ENCODE data around the gene AATF.

Gene AATF

DNA sequence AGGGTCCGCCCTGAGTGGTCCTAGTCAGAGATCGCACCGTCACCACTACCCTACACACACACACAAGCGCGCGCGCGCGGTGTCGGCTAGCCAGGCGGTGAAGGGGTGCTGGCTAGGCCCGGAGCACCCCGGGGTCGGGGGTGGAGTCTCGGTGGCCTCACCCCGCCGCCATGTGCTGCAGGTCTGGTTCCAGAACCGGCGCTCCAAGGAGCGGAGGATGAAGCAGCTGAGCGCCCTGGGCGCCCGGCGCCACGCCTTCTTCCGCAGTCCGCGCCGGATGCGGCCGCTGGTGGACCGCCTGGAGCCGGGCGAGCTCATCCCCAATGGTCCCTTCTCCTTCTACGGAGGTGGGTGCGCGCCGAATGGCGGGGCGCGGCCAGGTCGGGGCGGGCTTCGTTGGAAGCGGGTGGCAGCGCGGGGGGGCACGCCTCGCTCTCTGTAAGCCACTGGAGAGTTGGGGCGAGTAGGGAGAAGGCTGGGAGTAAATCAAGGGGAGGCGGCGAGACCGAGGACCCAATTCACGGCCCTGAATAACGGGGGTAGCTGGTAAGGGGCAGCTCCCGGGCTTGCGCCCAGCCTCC, 6.6 kb upstream of the AATF start:
- no peak for DNase-seq

DNA sequence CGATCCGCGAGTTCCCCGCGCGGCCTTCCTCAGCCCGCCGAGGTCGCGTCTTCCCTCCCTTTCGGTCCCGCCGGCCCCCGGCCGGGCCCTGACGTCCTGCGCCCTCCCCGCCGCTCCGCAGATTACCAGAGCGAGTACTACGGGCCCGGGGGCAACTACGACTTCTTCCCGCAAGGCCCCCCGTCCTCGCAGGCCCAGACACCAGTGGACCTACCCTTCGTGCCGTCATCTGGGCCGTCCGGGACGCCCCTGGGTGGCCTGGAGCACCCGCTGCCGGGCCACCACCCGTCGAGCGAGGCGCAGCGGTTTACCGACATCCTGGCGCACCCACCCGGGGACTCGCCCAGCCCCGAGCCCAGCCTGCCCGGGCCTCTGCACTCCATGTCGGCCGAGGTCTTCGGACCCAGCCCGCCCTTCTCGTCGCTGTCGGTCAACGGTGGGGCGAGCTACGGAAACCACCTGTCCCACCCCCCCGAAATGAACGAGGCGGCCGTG, 6.1 kb upstream of the AATF start:
- no peak for DNase-seq

DNA sequence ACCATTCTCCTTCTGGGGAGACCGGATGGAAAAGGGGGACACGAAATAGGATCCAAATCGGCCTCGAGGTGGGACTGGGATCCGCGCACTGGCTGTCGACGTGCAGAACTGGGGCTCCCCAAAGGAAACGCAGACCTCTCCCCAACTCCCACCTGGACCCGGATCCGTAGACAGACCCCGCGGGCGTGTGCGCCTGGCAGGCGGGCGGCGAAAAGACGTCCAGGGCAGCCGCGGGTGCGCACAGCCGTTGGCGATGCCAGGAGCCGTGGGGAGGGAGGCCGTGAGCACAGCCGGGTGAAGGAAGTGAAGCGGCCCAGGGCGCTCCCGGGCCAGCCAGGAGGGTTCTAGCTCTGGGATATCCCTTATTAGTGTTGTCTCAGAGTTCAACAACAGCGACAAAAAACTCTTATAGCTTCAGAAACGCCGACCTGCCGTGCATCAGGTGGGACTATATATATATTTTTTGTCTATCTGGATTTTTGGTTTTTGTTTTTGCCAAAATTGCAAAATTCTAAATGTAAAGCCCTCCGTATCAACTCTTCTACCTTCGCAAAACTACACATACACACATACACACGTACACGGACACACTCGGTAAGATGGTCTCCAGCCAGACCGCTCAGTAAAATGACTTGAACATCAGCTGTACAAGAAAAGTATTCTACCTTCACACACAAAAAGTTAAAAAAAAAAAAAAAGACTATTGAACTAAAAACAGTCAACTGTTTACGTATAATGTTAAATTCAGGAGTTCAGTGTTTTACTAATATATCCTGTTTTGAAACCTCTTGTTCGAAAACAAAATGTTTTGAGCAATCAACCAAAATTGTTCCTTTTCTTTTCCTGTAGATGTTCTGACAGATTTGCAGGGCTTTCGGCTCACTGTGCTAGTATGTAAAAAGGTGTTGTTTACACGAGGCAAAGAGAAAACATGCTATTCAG, 5.2 kb upstream of the AATF start:
- no peak for DNase-seq

DNA sequence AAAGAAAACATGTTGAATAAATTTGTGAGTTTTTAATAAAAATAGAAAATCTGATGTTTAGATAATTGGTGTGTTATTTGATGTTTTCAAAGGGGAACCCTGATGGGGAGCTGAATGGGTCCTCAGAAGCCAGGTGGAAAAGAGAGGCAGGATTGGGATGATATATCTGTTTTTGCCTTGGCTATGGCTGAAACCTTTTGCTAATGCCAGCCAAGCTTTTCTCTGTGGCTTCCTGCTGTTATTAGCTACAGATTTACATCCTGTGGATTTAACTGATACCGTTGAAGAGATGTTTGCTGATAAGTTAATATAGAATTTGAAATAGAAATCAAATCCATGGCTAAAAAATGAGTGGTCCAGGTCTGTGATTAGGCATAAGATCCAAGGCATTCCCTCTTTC, 4.2 kb upstream of the AATF start:
- no peak for DNase-seq

DNA sequence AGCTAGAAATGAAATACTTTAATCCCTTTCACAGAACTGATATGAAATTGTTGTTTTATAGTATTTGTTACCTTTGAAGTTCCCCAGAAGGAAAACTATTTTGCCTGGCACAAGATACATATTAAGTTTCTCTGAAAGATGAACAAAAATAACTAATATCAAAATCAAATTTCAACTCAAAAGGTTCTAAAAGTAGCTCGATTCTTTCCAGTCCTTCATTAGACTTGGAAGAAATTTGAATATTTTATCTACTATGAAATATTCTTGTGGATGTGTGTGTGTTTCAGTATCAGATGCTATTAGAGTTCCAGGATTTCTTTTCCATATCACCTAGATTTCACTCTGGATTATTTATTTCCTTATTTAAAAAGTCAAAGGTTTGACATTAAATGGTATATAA, 3.6 kb upstream of the AATF start:
- no peak for DNase-seq

DNA sequence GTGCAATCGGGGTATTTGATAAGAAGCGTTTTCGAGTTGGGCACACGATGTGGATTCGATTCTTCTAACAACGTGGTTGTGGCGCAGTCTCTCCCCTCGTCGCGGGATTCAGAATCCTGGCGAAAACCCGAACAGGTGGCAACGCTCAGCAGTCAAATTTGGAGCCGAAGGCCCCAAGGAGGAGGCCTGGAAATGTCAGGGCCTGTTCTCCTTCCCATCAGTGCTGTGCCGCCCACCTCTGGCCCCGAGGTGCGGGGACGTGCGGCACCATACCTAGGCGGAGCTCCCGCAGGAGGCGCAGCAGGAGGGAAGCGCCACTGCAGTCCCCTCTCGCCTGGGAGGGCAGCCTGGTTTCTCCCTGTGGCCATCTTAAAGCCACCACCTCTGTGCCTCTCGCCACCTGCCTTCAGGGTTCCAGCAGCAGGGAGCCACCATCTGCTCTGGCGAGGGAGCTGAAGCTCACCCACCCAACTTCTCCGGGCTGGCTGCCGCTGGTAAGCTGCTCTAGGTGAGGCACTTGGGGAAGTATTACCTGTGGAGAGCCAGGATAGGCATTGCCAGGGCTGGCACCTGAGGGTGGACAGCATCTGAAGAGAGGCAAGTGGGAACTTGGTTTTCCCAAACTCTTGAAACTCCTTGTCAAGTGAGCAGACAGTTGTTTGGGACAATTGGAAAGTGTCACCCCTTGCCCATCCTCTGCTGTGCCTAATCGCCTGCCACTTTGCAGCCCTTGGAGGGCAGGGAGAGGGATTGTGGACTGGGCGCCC, 2.6 kb upstream of the AATF start:
- DNase-seq = no peak

DNA sequence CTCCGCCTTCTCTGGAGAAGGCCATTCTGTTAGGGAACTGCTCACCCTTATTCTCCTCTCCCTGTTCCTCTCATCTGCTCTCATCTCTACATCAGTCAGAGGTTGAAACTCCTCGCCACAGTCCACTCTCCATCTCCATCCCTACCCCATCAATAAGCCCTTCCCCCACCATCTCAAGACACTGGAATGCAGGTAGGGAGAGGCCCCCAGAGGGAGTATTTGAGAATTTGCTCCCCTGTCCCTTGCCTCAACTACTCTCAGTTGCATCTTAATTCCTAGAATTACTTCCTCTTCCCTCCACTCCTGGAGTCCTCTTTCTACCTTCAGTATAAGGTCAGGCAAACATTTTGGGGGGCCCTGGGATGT, 2.0 kb upstream of the AATF start:
- no peak for DNase-seq

DNA sequence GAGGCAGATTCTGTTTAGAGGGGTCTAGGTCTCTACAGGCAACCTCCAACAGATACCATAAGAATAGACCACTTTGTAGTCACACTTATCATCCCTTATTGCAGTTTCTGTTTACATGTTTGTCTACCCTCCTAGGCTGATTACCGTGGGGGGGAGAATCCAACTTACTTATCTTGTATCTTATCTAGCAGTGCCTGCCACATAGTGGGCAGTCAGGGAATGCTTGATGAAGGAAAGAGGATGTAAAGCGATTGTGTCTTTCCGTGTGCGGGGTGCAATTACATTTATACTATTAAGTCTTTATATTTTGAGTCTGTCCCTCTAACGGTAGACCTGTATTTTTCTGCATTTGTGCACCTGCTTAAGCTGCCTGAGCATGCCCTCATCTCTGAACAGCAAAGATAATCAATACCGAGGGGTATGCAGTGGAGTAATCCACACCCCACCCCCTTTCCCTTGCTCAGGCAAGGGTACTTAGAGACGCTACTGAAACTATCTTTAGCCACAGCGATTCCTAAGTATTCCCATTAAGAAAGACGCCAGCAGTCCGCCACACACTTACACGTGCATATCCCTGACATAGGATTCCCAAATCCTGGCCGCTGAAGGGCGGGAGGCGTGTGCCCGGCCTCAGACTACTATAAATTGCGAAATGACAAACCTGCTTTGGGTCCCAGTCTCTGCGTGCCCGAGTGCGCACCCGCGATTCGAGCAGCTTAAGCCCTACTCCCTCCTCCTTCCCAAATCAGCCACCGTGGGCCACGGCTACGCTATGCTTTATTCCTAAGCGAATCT, 635 bp upstream of the AATF start:
- DNase-seq = no peak

DNA sequence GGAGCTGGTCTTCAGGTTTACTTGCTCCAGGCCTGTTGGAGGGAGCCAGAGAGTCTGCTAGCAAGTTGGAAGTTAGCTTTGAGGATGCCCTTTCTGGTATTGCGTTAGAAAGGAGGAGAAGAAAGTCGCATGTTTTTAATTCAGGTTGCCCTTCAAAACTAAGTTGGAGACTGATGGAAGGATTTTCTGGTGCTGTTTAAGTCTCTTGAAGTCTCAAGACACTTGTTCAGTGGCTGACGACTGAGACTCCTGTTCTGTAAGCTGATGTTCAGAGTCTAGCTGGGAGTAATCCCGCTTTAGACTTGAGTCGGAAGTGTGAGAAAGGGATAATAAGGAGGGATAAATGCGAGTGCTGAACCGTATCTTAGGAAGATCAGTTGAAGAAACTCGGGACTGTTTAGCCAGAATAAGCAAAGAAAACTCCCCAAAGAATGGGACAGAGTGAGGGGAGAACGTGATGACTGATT, 740 bp downstream of the AATF start:
- DNase-seq = no peak

DNA sequence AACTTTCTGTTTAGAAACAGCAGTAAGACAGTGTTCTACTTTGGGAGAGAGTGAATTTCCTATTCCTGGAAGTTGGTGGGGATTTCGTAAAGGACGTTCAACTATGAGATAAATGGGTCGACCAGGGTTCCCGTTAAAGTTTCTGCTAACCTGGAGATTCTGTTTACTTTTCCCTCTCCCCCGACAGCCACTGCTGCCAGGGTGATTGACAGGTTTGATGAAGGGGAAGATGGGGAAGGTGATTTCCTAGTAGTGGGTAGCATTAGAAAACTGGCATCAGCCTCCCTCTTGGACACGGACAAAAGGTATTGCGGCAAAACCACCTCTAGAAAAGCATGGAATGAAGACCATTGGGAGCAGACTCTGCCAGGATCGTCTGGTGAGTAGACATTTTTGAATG, 1.3 kb downstream of the AATF start:
- DNase-seq = no peak

DNA sequence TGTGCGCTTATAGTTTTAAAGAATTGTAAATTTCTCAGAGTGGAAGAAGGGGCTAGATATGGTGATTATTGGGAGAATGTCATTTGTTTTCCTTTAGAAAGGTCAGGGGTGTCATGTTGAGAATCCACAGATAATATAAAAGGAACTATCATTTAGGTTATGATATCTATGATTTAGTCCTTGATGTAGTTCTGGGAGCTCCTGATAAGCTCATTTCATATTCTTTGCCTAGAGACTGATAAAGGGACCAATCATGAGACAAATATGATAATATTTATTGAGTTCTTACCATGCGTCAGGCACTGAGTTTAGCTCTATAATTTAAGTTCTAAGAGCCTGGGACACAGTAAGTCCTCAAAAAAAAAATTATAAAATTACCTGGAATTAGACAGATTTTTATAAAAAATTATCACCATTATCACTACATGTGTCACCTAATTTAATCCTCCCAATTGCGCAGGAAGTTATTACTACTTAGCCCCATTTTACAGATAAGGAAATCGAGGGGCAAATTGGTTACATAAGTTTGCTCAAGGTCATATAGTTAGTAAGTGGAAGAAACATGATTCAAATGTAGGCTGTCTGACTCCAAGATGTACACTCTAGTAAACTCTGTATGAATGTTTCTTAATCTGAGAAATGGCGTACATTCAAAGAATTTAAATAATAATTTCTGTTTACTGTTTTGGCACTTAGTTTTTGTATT, 2.5 kb downstream of the AATF start:
- DNase-seq = no peak

DNA sequence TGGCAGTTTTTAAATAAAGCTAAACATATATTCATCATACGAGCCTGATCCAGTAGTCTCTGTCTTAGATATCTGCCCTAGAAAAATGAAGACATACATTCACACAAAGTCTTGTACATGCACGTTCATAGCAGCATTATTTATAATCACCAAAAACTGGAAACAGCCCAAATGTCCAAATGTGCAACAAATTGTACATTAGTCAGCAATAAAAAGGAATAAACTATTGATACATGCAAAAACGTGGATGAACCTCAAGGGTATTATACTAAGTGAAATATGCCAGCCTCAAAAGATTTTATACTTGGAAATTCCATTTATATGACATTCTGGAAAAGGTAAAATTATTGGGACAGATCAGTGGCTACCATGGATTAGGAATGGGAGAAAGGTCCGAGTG, 22.8 kb downstream of the AATF start:
- no peak for DNase-seq

DNA sequence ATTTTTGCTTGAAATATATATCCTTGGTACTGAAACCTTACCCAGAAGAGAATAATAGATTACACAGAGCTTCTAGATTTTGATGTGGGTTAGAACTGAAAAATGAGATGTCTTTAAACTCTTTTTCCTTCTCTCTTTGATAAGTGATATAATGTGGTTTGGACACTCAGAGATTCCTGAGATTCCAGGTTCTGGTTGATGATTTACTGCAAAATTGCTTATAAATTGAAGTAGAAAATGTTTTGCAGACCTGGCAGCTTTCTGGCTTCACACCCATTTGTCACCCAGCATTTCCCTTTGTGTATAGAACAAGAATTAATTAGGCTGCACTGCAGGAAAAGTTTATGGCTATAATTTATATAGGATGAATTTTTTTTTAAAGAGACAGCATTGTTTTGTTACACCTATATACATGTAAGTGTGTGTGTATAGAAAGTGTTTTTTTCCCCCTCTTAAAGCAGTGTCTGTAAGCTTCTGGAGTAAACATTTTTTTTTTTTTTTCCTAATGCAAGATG, 23.5 kb downstream of the AATF start:
- DNase-seq = no peak

DNA sequence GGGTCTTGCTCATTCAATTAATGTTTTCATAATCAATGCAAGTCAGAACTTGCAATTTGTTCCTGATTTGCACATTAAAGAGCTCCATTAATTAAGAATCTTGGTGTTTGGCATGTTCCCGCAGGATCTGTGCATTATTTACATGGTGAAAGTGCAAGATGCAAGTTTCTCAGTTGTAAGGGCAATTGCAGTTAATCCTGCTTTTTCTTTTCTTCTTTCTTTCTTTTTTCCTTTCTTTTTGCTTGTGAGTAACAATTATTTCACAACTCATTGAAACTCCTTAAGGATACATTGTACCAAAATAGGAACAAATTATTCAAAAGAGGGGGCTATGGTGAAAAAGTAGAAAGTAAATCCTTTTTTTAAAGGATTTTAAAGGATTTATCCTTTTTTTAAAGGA, 24.2 kb downstream of the AATF start:
- no peak for DNase-seq

DNA sequence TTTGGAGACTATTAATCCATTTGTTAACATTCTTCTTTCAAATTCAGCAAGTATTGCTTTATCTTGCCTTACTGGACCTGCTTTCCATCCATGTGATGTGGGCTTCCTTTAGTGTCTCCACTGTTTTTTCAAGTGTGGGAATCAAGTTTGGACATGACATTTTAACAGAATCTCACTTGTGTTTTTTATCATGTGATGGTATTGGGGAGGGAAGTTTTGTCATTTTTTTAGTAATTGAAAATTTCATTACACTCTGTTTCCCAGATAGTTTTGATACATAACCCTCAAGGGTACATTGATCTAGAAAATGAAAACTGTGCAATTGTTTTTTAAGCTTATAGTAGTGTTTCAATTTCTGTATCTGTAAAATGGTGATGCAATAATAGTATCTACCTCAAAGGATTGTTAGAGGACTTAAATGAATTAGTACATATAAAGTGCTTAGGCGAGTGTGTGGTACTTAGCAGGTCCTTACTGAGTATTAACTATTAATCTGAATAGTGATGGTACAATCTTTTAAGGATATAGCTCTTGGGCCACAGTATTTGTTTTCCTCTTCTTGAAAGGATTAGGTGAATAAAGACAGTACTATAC, 27.3 kb downstream of the AATF start:
- DNase-seq = no peak

DNA sequence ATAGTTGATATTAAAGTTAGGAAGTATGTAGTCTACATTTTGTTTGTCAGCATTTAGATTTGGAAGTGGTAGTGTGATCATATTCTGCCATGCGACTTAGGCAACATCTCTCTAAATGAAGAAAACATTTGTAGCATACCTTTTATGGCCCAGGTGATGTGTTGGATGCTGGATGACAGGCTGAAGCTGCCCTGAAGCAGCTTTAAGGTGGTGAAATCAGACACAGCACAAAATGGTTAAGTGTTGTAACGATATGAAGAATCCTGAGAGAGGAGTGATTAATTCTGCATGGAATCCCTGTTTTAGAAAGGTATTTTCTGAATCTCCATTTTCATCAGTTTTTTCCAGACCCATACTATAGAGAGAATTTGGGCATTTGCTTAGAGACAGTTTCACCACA, 28.3 kb downstream of the AATF start:
- no peak for DNase-seq

DNA sequence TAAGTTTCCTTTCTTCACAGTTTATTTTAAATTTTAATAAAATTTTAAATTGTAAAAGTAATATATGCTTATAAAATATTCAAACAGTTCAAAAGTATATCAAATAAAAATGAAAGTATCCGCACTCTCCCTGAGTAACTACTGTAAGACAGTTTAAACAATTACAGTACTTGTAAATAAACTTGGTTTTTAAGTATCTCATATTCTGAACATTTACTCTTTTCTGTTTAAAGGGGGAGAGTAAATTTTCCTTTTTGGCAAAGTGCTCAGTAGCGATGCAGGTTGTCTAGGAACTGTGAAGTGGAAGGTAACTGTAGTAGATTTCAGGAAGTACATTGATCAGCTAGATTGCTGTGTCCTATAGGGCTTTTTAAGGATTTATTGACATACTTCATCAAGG, 28.8 kb downstream of the AATF start:
- no peak for DNase-seq

DNA sequence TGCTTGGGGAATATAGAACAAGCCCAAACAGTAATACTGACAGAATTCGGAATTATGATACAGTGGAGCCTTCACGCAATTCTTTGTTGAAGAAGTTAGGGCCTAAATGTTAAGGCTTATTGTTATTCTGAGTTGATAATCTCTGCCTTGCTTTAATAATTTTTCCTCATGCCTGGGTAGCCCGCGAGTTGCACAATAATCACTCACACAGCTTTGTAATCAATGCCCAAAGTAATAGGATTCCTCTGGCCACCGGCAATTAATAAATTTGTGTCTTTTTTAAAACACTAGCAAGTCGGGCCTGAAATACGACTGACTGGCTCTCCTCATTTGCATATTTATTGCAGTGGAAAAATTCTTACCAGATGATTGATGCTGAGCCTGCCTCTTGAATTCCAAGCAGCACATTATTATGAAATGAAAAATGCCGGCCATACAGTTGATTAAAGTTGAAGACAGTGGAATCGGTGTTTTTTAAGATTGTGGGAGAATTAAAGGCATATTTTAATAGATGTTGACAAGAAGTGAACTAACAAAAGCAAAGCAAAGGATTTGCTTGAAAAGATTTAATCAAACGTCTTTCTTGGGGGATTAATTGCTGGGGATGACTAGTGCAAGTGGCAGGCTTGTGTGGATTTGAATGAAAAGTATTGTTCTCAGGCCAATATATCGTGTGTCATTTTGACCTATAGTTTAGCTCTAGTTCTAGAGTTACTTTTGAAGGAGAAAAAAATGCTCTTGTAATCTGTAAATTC, 30.2 kb downstream of the AATF start:
- DNase-seq = peak; percentile 14

DNA sequence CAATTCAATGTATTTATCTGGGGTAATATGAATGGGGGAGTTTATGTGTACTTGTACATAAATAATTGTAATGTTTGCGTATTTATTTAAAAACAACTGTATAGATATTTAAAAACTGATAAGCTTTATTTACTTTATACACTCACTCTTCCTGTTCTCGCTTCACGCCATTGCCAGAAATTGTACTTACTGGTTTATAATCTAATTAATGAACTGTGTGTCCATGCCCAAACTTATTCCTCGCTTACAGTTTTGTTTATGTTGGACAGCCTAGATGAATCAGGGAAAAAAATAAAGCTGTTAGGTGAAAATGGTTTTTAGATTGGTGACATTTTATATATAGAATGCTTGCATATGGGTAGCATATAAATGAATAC, 30.8 kb downstream of the AATF start:
- peak; percentile 2 for DNase-seq

DNA sequence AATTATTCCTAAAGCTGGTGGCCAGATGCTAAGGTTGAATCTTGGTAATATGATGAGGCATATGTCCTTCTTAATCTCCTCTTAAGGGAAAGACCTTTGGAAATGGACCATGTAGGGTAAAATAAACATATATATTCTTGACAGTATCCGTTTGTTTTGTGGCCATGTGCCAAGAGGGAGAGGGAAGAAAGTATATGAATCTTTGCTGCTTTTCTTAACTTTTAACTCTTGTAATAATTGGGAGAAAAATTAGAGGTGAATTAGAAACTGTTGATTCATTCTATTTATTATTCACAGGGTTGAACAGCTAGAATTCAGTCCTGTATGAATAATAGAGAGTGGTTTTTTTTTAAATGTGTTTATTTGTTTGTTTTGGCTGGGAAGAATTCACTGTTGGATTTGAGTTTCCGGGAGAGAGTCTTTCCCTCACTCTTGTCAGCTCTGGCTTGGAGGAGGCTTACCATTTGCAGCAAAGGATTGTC, 31.6 kb downstream of the AATF start:
- peak; percentile 53 for DNase-seq
